ENCODE results near the gene PRPF38B. TPM values are rescaled to one million over a fixed set of nuclear protein-coding genes. Genes with fewer than 3 reads are reported as not detected.

The PRPF38B gene
- total and polyA plus RNA-seq, 10 donors, result 28.7 to 84.8 (median 55.8) TPM

DNA sequence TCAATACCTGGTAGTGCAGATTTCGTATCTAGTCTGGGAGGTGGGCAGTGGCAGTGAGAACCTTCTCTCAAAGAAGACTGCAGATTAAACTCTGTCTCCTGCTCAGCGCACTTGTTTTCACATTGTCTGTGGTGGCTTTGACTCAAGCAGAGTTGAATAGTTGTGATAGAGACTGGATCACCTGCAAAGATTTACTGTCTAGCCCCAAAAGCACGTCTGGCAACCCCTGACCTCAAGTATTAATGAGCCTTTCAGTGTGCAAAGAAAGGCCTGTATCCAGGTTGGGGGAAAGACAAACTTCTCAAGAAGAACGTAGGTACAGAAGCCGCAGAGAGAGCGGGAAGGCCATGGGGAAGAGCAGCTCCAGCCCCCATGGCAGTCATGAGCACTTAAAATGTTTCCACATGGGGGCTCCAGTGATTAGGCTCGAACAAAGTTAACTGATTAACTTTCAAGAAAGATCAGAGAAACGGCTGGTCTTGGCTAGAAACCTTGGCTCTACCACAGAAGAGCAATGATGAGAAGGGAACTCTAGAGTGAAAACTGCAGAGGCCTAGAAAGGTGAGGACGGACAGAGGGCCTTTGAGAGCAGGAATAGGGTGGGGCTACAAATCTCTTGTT lies 46.4 kb upstream of the PRPF38B start:
- no peaks in the 10 kb centered on the region for H3K27me3 ChIP-seq (replicated peaks in 1 of 7)
- peaks cover 13 to 59% (median 49%) of the 10 kb centered on the region in 6 donors for H3K4me1 ChIP-seq
- peak overlapping the region in 1 of 8 donors; percentile 50 for H3K4me3 ChIP-seq
- no peak for DNase-seq
- peak overlapping the region; percentile 64 to 95 (median 92) for H3K27ac ChIP-seq
- H3K9me3 ChIP-seq, result no peaks in the 10 kb centered on the region
- intact Hi-C loops (cut with DNase I; ENCODE audit: low total_unique reads), result loop anchor here (5.0 kb wide), 1 partner anchor 83 kb away; the partner anchor contains the start of gene EEIG2
- peaks cover 0 to 26% (median 3%) of the 10 kb centered on the region in 6 donors for H3K36me3 ChIP-seq
- WGBS, 5 donors, result 72 to 79% (median 74%) methylated on average over 9 of the region's 9 CpGs
- TF ChIP-seq POLR2A (IDR thresholded peaks at IDR 0.05) (no peak), POLR2AphosphoS5 (IDR thresholded peaks at IDR 0.05) (no peak)
- TF ChIP-seq, protein P1, sequence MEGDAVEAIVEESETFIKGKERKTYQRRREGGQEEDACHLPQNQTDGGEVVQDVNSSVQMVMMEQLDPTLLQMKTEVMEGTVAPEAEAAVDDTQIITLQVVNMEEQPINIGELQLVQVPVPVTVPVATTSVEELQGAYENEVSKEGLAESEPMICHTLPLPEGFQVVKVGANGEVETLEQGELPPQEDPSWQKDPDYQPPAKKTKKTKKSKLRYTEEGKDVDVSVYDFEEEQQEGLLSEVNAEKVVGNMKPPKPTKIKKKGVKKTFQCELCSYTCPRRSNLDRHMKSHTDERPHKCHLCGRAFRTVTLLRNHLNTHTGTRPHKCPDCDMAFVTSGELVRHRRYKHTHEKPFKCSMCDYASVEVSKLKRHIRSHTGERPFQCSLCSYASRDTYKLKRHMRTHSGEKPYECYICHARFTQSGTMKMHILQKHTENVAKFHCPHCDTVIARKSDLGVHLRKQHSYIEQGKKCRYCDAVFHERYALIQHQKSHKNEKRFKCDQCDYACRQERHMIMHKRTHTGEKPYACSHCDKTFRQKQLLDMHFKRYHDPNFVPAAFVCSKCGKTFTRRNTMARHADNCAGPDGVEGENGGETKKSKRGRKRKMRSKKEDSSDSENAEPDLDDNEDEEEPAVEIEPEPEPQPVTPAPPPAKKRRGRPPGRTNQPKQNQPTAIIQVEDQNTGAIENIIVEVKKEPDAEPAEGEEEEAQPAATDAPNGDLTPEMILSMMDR (IDR thresholded peaks at IDR 0.05 in 8 of 11, conservative IDR thresholded peaks at IDR 0.05 in 3 of 11), result no peak

DNA sequence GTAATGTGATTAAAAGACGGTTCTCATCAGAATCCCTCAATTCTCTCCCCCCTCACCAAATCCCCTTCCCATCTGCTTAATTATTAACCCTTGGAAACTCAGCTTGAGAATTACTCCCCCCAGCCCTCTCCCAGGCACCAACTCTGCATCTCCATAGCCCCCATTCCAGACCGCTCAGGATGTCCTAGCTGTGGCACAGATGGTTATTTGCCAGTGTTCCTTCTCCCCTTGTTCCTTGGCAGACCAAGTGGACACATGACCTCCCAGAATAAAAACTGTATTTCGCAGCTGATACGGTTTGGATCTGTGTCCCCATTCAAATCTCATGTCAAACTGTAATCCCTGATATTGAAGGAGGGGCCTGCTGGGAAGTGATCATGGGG lies 45.9 kb upstream of the PRPF38B start:
- Histone ChIP-seq H3K9me3 (no peaks in the 10 kb centered on the region), H3K4me1 (peaks cover 13 to 59% (median 49%) of the 10 kb centered on the region in 6 donors), H3K27me3 (replicated peaks in 1 of 7) (no peaks in the 10 kb centered on the region), H3K4me3 (peak overlapping the region in 1 of 8 donors; percentile 50), H3K36me3 (peaks cover 0 to 30% (median 3%) of the 10 kb centered on the region in 6 donors), H3K27ac (peak overlapping the region; percentile 64 to 95 (median 92))
- WGBS, 5 donors, result 55 to 80% (median 71%) methylated on average over 4 of the region's 4 CpGs
- DNase-seq, result no peak
- TF ChIP-seq POLR2A (IDR thresholded peaks at IDR 0.05) (no peak), POLR2AphosphoS5 (IDR thresholded peaks at IDR 0.05) (no peak)
- TF ChIP-seq, protein P1 (IDR thresholded peaks at IDR 0.05 in 8 of 11, conservative IDR thresholded peaks at IDR 0.05 in 3 of 11), result no peak
- intact Hi-C loops (cut with DNase I; ENCODE audit: low total_unique reads), result loop anchor here (5.0 kb wide), 1 partner anchor 84 kb away; the partner anchor contains the start of gene EEIG2

DNA sequence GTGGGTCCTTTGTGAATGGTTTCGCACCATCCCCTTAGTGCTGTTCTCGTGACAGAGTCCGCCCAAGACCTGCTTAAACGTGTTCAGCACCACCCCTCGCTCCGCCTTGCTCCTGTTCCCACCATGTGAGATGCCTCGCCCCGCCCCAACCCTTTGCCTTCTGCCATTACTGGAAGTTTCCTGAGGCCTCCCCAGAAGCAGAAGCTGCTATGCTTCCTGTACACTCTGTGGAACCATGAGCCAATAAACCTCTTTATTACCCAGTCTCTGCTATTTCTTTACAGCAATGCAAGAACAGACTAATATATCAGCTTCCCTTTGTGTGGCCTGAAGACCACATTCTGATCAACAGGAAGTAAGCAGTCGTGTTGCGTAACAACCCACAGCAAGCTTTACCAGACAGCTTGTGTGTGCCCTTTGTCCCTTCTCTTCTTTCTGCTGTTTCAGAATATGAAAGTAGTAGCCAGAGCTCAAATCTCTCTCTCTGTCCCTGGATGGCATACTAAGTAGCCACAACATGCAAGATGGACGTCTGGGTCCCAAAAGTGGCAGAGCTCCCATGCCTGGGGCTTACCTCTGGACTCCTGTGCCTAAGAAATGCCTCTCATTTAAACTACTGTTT lies 45.4 kb upstream of the PRPF38B start:
- intact Hi-C loops (cut with DNase I; ENCODE audit: low total_unique reads), result loop anchor here (5.0 kb wide), 1 partner anchor 84 kb away; the partner anchor contains the start of gene EEIG2
- H3K9me3 ChIP-seq, result peaks cover 0 to 4% (median 0%) of the 10 kb centered on the region in 8 donors

More for the DNA sequence above, 45.4 kb upstream of the PRPF38B start:
- TF ChIP-seq POLR2A (IDR thresholded peaks at IDR 0.05) (peak in 1 of 3 donors; percentile 37), POLR2AphosphoS5 (IDR thresholded peaks at IDR 0.05) (peak; percentile 34 to 91 (median 63))
- TF ChIP-seq, protein P1 (IDR thresholded peaks at IDR 0.05 in 8 of 11, conservative IDR thresholded peaks at IDR 0.05 in 3 of 11), result peak in 1 of 11 experiments; percentile 18
- Histone ChIP-seq H3K27me3 (replicated peaks in 1 of 7) (no peaks in the 10 kb centered on the region), H3K4me1 (peaks cover 13 to 59% (median 49%) of the 10 kb centered on the region in 6 donors), H3K27ac (peak overlapping the region; percentile 64 to 95 (median 92)), H3K4me3 (peak overlapping the region in 1 of 8 donors; percentile 50), H3K36me3 (peaks cover 0 to 32% (median 3%) of the 10 kb centered on the region in 6 donors)
- 34 to 53% (median 43%) methylated on average over 11 of the region's 11 CpGs for WGBS, 5 donors
- DNase-seq, result peak; percentile 96
